Epithelial cell of proximal tubule (primary cell): ENCODE measurements around the gene SFMBT2. TPM values are rescaled to one million over a fixed set of nuclear protein-coding genes. Genes with fewer than 3 reads are reported as not detected.
"Not testable (repeated sequence)": the region's sequence is repeated elsewhere in the genome, so short reads cannot be mapped to it uniquely, and the experiment has no call there.

ENCODE experiments used
- DNase-seq: peaks from one replicate; pipeline ENCODE4 v3.0.0-alpha.2; 2011; ENCODE audit warnings: low read depth
- H3K4me3 ChIP-seq: 2 replicates; pipeline ENCODE4 v1.5.1; 2011; ENCODE audit warnings: low read depth, mild to moderate bottlenecking, low read length
- CTCF ChIP-seq: conservative IDR thresholded peaks from 2 replicates; pipeline ENCODE4 v1.5.1; 2012; ENCODE audit warnings: low read depth, mild to moderate bottlenecking, low read length
- total RNA-seq: library from RNA; depleted of rRNA; stranded (reverse); fragments of >200 nt; gene quantifications from 2 replicates; pipeline ENCODE4 v1.2.3, GENCODE V29; 2015

SFMBT2 gene
- total RNA-seq, 1 donor from 2014 or later = 2.4 TPM

- no peak overlapping the region for H3K4me3 ChIP-seq
- no peak for TF ChIP-seq CTCF
- no peak for DNase-seq
Observed at GRCh38 chr10:7391748-7392147, 19.1 kb downstream of the SFMBT2 start.

GRCh38 chr10:7390689-7391110, 20.1 kb downstream of the SFMBT2 start:
- not testable (repeated sequence) for DNase-seq, H3K4me3 ChIP-seq

GRCh38 chr10:7389844-7390243, 21.0 kb downstream of the SFMBT2 start:
- no peak for DNase-seq
- H3K4me3 ChIP-seq = no peak overlapping the region
- no peak for TF ChIP-seq CTCF

GRCh38 chr10:7389346-7389745, 21.5 kb downstream of the SFMBT2 start:
- H3K4me3 ChIP-seq = no peak overlapping the region
- no peak for DNase-seq
- no peak for TF ChIP-seq CTCF

GRCh38 chr10:7388602-7389001, 22.2 kb downstream of the SFMBT2 start:
- no peak overlapping the region for H3K4me3 ChIP-seq
- no peak for DNase-seq
- TF ChIP-seq CTCF = no peak

- DNase-seq, H3K4me3 ChIP-seq: not testable (repeated sequence)
Observed at GRCh38 chr10:7388149-7388548, 22.7 kb downstream of the SFMBT2 start.

- no peak for DNase-seq
- TF ChIP-seq CTCF = no peak
- H3K4me3 ChIP-seq = no peak overlapping the region
Observed at GRCh38 chr10:7385114-7385513, 25.7 kb downstream of the SFMBT2 start.

- H3K4me3 ChIP-seq = no peak overlapping the region
- no peak for DNase-seq
- no peak for TF ChIP-seq CTCF
Observed at GRCh38 chr10:7383442-7383841, 27.4 kb downstream of the SFMBT2 start.
